Measurements from ENCODE around the gene PADI4.

Gene PADI4

GRCh38 chr1:17350928-17351446, 43.0 kb downstream of the PADI4 start:
- no peak for DNase-seq (ENCODE audit: low spot score)

- DNase-seq (ENCODE audit: low spot score): no peak
Measured at GRCh38 chr1:17351598-17352324, 43.8 kb downstream of the PADI4 start.

GRCh38 chr1:17352419-17352909, 44.5 kb downstream of the PADI4 start:
- no peak for DNase-seq (ENCODE audit: low spot score)

DNA sequence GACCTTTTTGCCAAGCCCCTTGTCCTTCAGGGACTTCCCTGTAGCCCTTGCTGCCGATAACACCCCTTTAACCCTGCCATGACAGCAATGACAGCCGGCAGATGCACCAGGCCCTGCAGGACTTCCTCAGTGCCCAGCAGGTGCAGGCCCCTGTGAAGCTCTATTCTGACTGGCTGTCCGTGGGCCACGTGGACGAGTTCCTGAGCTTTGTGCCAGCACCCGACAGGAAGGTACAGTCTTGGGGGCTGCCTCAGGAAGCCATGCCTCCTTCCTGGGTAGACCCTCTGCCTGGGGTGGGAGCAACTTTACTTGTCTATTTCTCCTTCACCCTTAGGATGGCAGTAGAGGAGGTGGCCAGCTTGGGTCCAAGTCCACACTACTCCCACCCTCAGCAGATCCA, 47.9 kb downstream of the PADI4 start:
- peak; percentile 23 for DNase-seq (ENCODE audit: low spot score)

DNA sequence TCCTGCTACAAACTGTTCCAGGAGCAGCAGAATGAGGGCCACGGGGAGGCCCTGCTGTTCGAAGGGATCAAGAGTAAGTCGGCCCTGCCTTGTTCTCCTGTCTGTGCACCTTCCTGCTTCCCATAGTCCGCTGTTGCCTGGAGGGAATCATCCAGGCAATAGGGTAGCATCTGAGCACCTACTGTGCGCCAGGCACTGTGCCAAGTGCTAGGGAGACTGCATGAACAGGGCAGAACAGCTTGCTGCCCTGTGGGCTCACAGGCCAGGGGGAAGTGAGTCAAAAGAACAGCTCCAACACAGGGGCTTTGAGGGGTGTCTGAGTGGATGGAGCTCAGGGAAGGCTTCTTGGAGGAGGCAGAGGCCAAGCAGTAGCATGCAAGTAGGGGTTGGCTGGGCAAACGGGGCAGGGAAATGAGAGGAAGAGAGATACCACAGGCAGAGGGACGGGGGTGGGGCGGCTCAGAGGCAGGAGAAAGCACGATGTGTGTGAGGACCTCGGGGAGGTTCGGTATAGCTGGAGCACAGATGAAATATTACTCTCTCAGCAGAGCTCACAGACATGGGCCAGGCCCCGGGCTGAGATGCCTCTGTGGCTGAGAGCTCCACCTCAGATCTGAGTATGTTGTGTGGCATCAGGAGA, 48.5 kb downstream of the PADI4 start:
- no peak for DNase-seq (ENCODE audit: low spot score)

GRCh38 chr1:17358557-17358956, 50.6 kb downstream of the PADI4 start:
- DNase-seq (ENCODE audit: low spot score): no peak

- no peak for DNase-seq (ENCODE audit: low spot score)
Measured at GRCh38 chr1:17359031-17359430, 51.0 kb downstream of the PADI4 start.

GRCh38 chr1:17359808-17360207, 51.8 kb downstream of the PADI4 start:
- no peak for DNase-seq (ENCODE audit: low spot score)

GRCh38 chr1:17360272-17360956, 52.4 kb downstream of the PADI4 start:
- DNase-seq (ENCODE audit: low spot score): no peak

DNA sequence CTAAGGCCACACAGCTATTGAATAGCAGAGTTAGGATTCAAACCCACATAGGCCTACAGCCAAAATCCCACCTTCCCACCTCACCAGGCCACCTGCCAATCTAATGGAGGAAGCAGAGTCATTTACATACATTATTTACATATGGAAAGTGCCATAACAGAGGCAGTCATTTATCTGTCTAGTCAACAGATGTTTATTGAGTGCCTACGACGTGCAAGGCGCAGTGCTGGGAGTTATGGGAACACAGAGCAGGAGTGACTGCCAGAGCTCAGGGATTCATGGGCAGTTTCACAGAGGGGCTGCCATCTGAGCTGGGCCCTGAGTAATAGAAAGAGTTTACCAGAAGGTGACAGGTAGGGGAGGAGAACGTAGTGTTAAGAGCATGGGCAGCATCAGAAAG, 53.7 kb downstream of the PADI4 start:
- no peak for DNase-seq (ENCODE audit: low spot score)

DNA sequence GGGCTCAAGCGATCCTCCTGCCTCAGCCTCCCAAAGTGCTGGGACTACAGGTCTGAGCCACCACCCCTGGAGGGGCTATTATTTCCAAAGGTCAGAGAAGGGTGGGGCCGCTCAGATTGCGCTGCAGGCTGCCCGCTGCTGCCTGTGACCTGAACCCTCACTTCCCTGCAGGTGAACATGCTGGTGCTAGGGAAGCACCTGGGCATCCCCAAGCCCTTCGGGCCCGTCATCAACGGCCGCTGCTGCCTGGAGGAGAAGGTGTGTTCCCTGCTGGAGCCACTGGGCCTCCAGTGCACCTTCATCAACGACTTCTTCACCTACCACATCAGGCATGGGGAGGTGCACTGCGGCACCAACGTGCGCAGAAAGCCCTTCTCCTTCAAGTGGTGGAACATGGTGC, 55.4 kb downstream of the PADI4 start:
- DNase-seq (ENCODE audit: low spot score): no peak

- no peak for DNase-seq (ENCODE audit: low spot score)
Measured at GRCh38 chr1:17363771-17364170, 55.8 kb downstream of the PADI4 start.

DNA sequence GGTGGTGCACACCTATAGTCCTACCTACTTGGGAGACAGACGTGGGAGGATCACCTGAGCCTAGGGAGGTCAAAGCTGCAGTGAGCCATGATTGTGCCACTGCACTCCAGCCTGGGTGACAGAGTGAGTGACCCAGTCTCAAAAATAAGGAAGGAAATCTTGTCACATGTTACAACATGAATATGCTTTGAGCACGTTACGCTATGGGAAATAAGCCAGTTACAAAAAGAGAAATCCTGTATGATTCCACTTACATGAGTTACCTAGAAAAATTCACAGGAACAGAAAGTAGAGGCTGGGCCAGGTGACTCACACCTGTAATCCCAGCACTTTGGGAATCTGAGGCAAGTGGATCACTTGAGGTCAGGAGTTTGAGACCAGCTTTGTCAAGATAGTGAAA, 57.3 kb downstream of the PADI4 start:
- no peak for DNase-seq (ENCODE audit: low spot score)

- no peak for DNase-seq (ENCODE audit: low spot score)
Measured at GRCh38 chr1:17369466-17369865, 61.5 kb downstream of the PADI4 start.

GRCh38 chr1:17370618-17371017, 62.6 kb downstream of the PADI4 start:
- DNase-seq (ENCODE audit: low spot score): peak; percentile 28

- no peak for DNase-seq (ENCODE audit: low spot score)
Measured at GRCh38 chr1:17371896-17372295, 63.9 kb downstream of the PADI4 start, which contains the start of gene PADI6. TSS of gene PADI6 (plus strand) at chr1:17372196. CDS start at chr1:17372246, 50 bp downstream.

GRCh38 chr1:17372955-17373354, 65.0 kb downstream of the PADI4 start:
- DNase-seq (ENCODE audit: low spot score): no peak

DNA sequence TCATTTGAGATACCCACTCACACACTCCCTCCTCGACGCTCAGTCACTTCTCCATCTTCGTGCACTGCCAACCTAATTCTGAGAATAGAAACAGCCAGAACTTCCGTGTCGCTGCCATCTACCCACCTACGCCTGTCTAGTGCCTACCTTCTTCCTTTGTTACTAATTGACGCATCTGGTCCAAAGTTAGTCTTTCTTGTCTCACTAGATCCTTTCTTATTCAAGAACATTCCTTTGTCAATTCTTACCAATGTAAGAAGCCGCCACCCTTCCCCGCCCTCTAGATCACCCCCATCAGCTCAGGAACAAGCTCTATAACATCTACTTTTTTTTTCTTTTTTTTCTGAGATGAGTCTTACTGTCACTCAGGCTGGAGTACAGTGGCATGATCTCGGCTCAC, 67.7 kb downstream of the PADI4 start:
- DNase-seq (ENCODE audit: low spot score): no peak

DNA sequence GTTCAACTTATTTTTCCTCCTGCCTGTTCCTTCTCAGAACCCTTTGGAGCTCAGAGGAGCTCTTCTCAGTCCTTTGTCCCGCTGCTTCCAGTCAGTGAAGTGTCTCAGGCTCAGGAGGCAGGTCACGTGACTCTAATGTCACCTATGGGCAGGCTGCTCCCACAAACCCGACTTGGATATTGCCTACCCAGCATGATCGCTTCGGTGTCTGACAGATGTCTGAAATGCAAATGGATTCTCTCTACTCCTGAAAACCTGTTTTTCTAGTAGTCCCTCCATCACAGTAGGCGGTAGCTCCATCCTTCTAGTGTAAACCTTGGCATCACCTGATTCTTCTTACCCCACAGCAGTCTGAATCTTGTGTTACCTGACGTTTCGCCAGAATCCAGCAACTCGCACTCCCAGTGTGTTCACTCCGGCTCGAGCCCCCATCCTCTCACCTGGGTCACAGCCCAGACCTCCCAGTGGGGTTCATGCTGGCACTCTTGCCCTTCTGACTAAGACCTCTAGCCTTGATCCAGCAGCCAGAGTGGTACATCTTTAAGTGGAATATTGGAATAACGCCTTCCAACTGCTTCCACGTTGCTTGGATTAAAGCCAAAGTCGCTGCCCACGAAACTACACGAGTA, 69.4 kb downstream of the PADI4 start:
- no peak for DNase-seq (ENCODE audit: low spot score)

DNA sequence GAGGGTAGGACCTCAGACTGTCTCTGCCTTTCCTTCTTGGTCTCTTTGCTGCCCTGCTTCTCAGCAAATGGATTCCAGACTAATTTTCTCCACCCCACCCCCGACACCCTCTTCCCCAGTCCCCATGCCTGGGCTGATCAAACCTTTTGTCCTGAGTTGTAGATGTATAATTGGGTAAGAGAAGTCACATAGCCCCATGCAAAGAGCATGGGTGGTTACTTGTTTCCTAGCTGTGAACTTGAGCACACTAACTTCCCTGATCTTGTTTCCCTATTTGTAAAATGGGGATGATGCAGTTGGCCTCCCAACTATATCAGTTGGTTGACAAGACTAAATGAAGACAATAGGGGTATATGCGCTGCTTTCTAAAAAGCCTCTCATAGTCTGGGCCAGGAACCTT, 73.2 kb downstream of the PADI4 start:
- no peak for DNase-seq (ENCODE audit: low spot score)

GRCh38 chr1:17392199-17392740, 84.3 kb downstream of the PADI4 start:
- no peak for DNase-seq (ENCODE audit: low spot score)

GRCh38 chr1:17393230-17393629, 85.2 kb downstream of the PADI4 start:
- no peak for DNase-seq (ENCODE audit: low spot score)

Data from germinal center (tissue), 1 donor.